Activated CD8-positive, alpha-beta T cell treated with anti-CD3 and anti-CD28 coated beads for 36 hours (primary cell): ENCODE results near the gene SNX10. TPM values are rescaled to one million over a fixed set of nuclear protein-coding genes. Genes with fewer than 3 reads are reported as not detected.
A peak's percentile ranks its signal among the peaks of the same experiment; 100 is the strongest.

Experiments
- ATAC-seq: fragments of 200-7000 bp; cut with Tn5 transposase; one replicate; pipeline ENCODE4 v1.10.0; 2021; ENCODE audit warnings: mild to moderate bottlenecking, moderate library complexity
- CTCF ChIA-PET: fragments of 350-600 bp; sonication (Branson Sonifier 250); formaldehyde crosslinking; loops from one replicate; lab custom pipeline; 2021; ENCODE audit warnings: antibody characterized with exemption; lab: Charles Lee
- POLR2A ChIA-PET: fragments of 350-600 bp; sonication (Branson Sonifier 250); formaldehyde crosslinking; loops from one replicate; lab custom pipeline; 2021; ENCODE audit warnings: antibody characterized with exemption; lab: Charles Lee
- DNase-seq: peaks from one replicate; pipeline ENCODE4 v3.0.0-alpha.2; 2020
- H3K27ac Mint-ChIP-seq: one replicate; pipeline ENCODE4 v1.8.0; 2021; ENCODE audit warnings: mild to moderate bottlenecking, mixed read lengths
- H3K27me3 Mint-ChIP-seq: one replicate; pipeline ENCODE4 v1.8.0; 2021; ENCODE audit warnings: mixed read lengths
- H3K36me3 Mint-ChIP-seq: one replicate; pipeline ENCODE4 v1.8.0; 2021; ENCODE audit warnings: low read depth, mixed read lengths
- H3K4me1 Mint-ChIP-seq: one replicate; pipeline ENCODE4 v1.8.0; 2021; ENCODE audit warnings: low read depth, mixed read lengths
- H3K4me3 Mint-ChIP-seq: one replicate; pipeline ENCODE4 v1.8.0; 2021; ENCODE audit warnings: mild to moderate bottlenecking, moderate library complexity, mixed read lengths
- H3K9me3 Mint-ChIP-seq: one replicate; pipeline ENCODE4 v1.8.0; 2021; ENCODE audit warnings: mixed read lengths
- intact Hi-C: fragments of 100-400 bp; cut with micrococcal nuclease; formaldehyde crosslinking; loops from one replicate; pipeline ENCODE4 v1.10.0; 2022
- total RNA-seq, 2 experiments: library from RNA; stranded (reverse); gene quantifications; one replicate each; pipeline ENCODE4 v1.2.3, GENCODE V29; 2021
- TF ChIP-seq, protein P1 (sequence below): fragments of 200-600 bp; IDR thresholded peaks from one replicate; pipeline ENCODE4 v1.8.0; 2022; ENCODE audit warnings: antibody characterized with exemption, mild to moderate bottlenecking

The SNX10 gene
- total RNA-seq, 2 experiments from 2014 or later, result 47.8 to 51.1 TPM

DNA sequence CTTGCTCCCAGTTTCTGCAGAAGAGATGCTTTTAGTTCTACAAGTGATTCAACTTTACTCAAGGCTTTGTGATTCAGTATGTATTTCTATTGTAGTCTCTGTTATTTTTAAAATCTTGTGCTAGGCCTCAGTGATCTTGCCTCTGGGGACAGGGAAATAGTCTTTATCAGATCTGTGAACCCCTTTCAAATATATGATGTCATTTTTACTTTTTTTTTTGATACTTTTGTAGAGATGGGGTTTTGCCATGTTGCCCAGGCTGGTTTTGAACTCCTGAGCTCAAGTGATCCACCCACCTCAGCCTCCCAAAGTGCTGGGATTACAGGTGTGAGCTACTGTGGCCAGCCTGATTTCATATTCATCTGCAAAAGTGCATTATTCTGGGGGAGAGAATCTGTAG lies 3.4 kb downstream of the SNX10 start:
- intact Hi-C loops, result loop anchor here (2.0 kb wide), 1 partner anchor 16 kb away; no protein-coding TSS in a partner anchor
- ChIA-PET POLR2A (interaction anchor here (0.6 to 3.7 kb wide), 4 partner anchors 13 to 216 kb away, joined by 3 to 43 read pairs (median 10); partner anchors contain the start of genes CBX3 and HNRNPA2B1), CTCF (interaction anchor here (1.1 to 2.9 kb wide), 10 partner anchors 8 to 204 kb away, joined by 3 to 12 read pairs (median 6); no protein-coding TSS in a partner anchor)
- H3K27me3 Mint-ChIP-seq, result no peaks in the 10 kb centered on the region
- H3K36me3 Mint-ChIP-seq, result peaks cover 28% of the 10 kb centered on the region
- H3K27ac Mint-ChIP-seq, result peak overlapping the region; percentile 85
- DNase-seq (no peak), ATAC-seq (no peak)
- no peaks in the 10 kb centered on the region for H3K9me3 Mint-ChIP-seq
- H3K4me1 Mint-ChIP-seq, result peaks cover 28% of the 10 kb centered on the region
- H3K4me3 Mint-ChIP-seq, result peak overlapping the region; percentile 96
- TF ChIP-seq, protein P1, sequence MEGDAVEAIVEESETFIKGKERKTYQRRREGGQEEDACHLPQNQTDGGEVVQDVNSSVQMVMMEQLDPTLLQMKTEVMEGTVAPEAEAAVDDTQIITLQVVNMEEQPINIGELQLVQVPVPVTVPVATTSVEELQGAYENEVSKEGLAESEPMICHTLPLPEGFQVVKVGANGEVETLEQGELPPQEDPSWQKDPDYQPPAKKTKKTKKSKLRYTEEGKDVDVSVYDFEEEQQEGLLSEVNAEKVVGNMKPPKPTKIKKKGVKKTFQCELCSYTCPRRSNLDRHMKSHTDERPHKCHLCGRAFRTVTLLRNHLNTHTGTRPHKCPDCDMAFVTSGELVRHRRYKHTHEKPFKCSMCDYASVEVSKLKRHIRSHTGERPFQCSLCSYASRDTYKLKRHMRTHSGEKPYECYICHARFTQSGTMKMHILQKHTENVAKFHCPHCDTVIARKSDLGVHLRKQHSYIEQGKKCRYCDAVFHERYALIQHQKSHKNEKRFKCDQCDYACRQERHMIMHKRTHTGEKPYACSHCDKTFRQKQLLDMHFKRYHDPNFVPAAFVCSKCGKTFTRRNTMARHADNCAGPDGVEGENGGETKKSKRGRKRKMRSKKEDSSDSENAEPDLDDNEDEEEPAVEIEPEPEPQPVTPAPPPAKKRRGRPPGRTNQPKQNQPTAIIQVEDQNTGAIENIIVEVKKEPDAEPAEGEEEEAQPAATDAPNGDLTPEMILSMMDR, result no peak

DNA sequence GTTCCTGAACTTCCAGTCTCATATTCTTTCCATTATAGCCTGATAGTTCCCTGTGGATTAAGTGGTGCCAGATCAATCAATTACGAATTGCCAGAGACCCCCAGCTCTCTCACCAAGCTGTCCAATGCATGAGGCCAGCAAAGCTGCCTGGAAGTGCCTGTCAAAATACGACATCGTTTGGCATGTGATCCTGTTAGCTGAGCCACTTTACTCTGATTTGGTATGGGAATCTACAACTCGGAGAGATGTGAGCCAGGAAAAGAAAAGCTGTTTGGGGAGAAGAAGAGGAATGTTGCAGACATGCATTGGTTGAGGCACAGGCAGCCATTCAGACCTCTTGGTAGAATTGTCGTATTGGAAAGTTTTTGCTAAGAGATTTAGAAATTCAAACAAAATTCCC lies 3.9 kb downstream of the SNX10 start:
- intact Hi-C loops, result loop anchor here (2.0 kb wide), 1 partner anchor 17 kb away; no protein-coding TSS in a partner anchor
- no peak for ATAC-seq
- H3K27me3 Mint-ChIP-seq, result no peaks in the 10 kb centered on the region
- H3K9me3 Mint-ChIP-seq, result no peaks in the 10 kb centered on the region
- no peak overlapping the region for H3K4me3 Mint-ChIP-seq
- TF ChIP-seq, protein P1, result no peak
- peaks cover 28% of the 10 kb centered on the region for H3K4me1 Mint-ChIP-seq
- DNase-seq, result no peak
- peaks cover 28% of the 10 kb centered on the region for H3K36me3 Mint-ChIP-seq
- ChIA-PET POLR2A (interaction anchor here (0.6 to 3.7 kb wide), 3 partner anchors 12 to 217 kb away, joined by 3 to 43 read pairs (median 5); partner anchors contain the start of genes CBX3 and HNRNPA2B1), CTCF (interaction anchor here (1.1 to 2.9 kb wide), 5 partner anchors 10 to 74 kb away, joined by 3 to 12 read pairs (median 6); no protein-coding TSS in a partner anchor)
- H3K27ac Mint-ChIP-seq, result no peak overlapping the region

DNA sequence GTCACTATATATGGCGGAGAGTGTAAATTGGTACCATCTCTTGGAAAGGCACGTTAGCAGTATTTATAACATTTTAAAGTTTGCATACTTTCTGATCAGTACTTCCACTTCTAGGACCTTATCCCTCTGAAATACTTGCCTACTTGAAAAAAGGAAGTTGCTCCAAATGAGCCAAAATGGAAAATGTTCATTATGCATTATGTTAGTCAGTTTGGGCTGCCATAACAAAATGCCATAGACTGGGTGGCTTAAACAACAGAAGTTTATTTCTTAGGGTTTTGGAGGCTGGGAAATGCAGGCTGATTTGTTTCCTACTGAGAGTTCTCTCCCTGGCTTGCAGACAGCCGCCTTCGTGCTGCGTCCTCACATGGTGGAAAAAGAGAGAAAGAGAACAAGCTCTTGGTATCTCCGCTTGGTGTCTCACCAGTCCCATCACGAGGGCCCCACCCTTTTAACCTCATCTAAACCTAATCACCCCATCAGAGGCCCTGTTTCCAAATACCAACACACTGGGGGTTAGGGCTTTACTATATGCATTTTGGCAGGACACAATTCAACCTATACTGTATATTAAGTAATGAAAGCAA lies 6.9 kb downstream of the SNX10 start:
- ChIA-PET POLR2A (no interaction called here), CTCF (no interaction called here)
- intact Hi-C loops, result no loop called here

DNA sequence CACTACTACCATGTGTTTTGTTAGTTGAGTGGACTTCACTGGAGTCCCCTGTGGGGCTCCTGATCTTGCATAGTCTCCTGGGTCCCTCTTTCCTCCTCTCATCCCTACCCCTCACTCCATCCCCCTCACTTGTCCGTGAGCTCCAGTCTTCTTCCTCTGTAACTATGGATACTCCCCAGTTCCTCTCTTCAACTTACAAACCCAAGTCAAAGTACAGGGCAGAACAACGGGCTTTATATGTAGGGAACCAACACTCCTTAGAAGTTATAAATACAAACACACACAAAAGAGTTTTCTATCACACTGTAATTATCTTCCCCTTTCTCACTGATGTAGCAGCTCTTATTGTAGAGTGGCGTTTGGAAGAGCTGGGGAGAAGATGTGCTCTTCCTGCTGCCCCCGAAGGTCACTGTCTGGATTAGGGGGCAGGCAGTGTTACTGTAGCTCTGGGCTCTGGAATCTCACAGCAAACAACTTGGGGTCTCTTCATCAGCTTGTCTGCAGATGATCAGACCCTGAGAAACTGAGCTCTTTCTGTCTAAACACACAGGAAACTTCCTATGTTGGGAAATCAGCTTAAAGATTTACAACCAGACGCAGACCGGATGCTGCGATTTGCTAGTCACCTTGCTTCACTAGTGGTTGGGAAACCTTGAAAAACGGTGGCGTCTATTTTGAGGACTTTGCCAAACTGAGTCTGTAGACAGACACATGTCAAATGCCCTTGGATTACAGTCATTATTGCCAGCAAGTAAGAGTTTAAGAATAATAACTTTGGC lies 13.6 kb downstream of the SNX10 start:
- Mint-ChIP-seq H3K4me1 (peaks cover 11% of the 10 kb centered on the region), H3K36me3 (peaks cover 32% of the 10 kb centered on the region), H3K9me3 (no peaks in the 10 kb centered on the region), H3K4me3 (peak overlapping the region; percentile 12), H3K27me3 (no peaks in the 10 kb centered on the region), H3K27ac (peak overlapping the region; percentile 76)
- peak; percentile 41 for DNase-seq
- ChIA-PET POLR2A (interaction anchor here (1.4 kb wide), 1 partner anchor 104 kb away, joined by 3 read pairs; the partner anchor contains the start of gene CBX3), CTCF (interaction anchor here (0.9 to 2.6 kb wide), 4 partner anchors 9 to 165 kb away, joined by 3 to 12 read pairs (median 5); no protein-coding TSS in a partner anchor)
- intact Hi-C loops, result no loop called here
- TF ChIP-seq, protein P1, result no peak
- peak; percentile 60 for ATAC-seq

More for the DNA sequence above, 6.9 kb downstream of the SNX10 start:
- Mint-ChIP-seq H3K36me3 (peaks cover 35% of the 10 kb centered on the region), H3K4me1 (peaks cover 22% of the 10 kb centered on the region), H3K27ac (no peak overlapping the region), H3K9me3 (no peaks in the 10 kb centered on the region), H3K27me3 (no peaks in the 10 kb centered on the region), H3K4me3 (no peak overlapping the region)
- no peak for DNase-seq
- TF ChIP-seq, protein P1, result no peak
- ATAC-seq, result no peak
